ENCODE results near the gene PHGDH.

PHGDH gene

GRCh38 chr1:119778886-119779560 is 67.3 kb downstream of the PHGDH start:
- Histone ChIP-seq H3K27me3 (ENCODE audit: insufficient read depth, poor library complexity, severe bottlenecking) (no peaks in the 10 kb centered on the region), H3K4me1 (ENCODE audit: insufficient read depth, poor library complexity, severe bottlenecking) (peaks cover 4% of the 10 kb centered on the region), H3K27ac (ENCODE audit: poor library complexity, severe bottlenecking) (no peak overlapping the region), H3K9me3 (ENCODE audit: severe bottlenecking) (no peaks in the 10 kb centered on the region), H3K4me3 (ENCODE audit: severe bottlenecking) (no peak overlapping the region), H3K36me3 (ENCODE audit: low read depth) (no peaks in the 10 kb centered on the region)
- DNase-seq (ENCODE audit: low spot score): no peak
- ATAC-seq (ENCODE audit: low read depth): no peak
- TF ChIP-seq CTCF (IDR thresholded peaks at IDR 0.05; ENCODE audit: poor library complexity, severe bottlenecking): no peak

- Histone ChIP-seq H3K4me3 (ENCODE audit: severe bottlenecking) (no peak overlapping the region), H3K27ac (ENCODE audit: poor library complexity, severe bottlenecking) (no peak overlapping the region), H3K27me3 (ENCODE audit: insufficient read depth, poor library complexity, severe bottlenecking) (no peaks in the 10 kb centered on the region), H3K4me1 (ENCODE audit: insufficient read depth, poor library complexity, severe bottlenecking) (peaks cover 7% of the 10 kb centered on the region), H3K36me3 (ENCODE audit: low read depth) (no peaks in the 10 kb centered on the region), H3K9me3 (ENCODE audit: severe bottlenecking) (no peaks in the 10 kb centered on the region)
- TF ChIP-seq CTCF (IDR thresholded peaks at IDR 0.05; ENCODE audit: poor library complexity, severe bottlenecking): no peak
- no peak for DNase-seq (ENCODE audit: low spot score)
- 0 out of 3 replicates have a peak, but pooled peaks have one; percentile 20 for ATAC-seq (ENCODE audit: low read depth)
Observed at GRCh38 chr1:119779869-119780356, 68.2 kb downstream of the PHGDH start.

GRCh38 chr1:119781434-119782210 is 69.9 kb downstream of the PHGDH start:
- Histone ChIP-seq H3K4me3 (ENCODE audit: severe bottlenecking) (no peak overlapping the region), H3K36me3 (ENCODE audit: low read depth) (no peaks in the 10 kb centered on the region), H3K4me1 (ENCODE audit: insufficient read depth, poor library complexity, severe bottlenecking) (peaks cover 17% of the 10 kb centered on the region), H3K9me3 (ENCODE audit: severe bottlenecking) (no peaks in the 10 kb centered on the region), H3K27me3 (ENCODE audit: insufficient read depth, poor library complexity, severe bottlenecking) (no peaks in the 10 kb centered on the region), H3K27ac (ENCODE audit: poor library complexity, severe bottlenecking) (no peak overlapping the region)
- TF ChIP-seq CTCF (IDR thresholded peaks at IDR 0.05; ENCODE audit: poor library complexity, severe bottlenecking): no peak
- DNase-seq (ENCODE audit: low spot score): no peak
- ATAC-seq (ENCODE audit: low read depth): no peak

GRCh38 chr1:119782631-119783325 is 71.0 kb downstream of the PHGDH start:
- H3K4me3 ChIP-seq (ENCODE audit: severe bottlenecking): no peak overlapping the region
- DNase-seq (ENCODE audit: low spot score) (no peak), ATAC-seq (ENCODE audit: low read depth) (peak; percentile 72)
- H3K4me1 ChIP-seq (ENCODE audit: insufficient read depth, poor library complexity, severe bottlenecking): peaks cover 27% of the 10 kb centered on the region
- H3K27me3 ChIP-seq (ENCODE audit: insufficient read depth, poor library complexity, severe bottlenecking): no peaks in the 10 kb centered on the region
- no peak for TF ChIP-seq CTCF (IDR thresholded peaks at IDR 0.05; ENCODE audit: poor library complexity, severe bottlenecking)
- H3K36me3 ChIP-seq (ENCODE audit: low read depth): no peaks in the 10 kb centered on the region
- H3K9me3 ChIP-seq (ENCODE audit: severe bottlenecking): no peaks in the 10 kb centered on the region
- H3K27ac ChIP-seq (ENCODE audit: poor library complexity, severe bottlenecking): no peak overlapping the region

Measured in RWPE2 (cell line).